ACC112 (cell line): ENCODE data around the gene COL11A2.

ENCODE experiments used
- H2AFZ ChIP-seq: fragments of 200-600 bp; sonication (generic); one replicate; pipeline ENCODE4 v1.6.0; 2017; ENCODE audit warnings: antibody characterized with exemption, low read length; ENCODE audit not compliant: unreplicated experiment
- H3K27ac ChIP-seq: fragments of 200-600 bp; sonication (generic); 2 replicates; pipeline ENCODE4 v1.5.1; 2014; ENCODE audit warnings: low read depth, mild to moderate bottlenecking, antibody characterized with exemption, low read length, moderate library complexity
- H3K27me3 ChIP-seq: fragments of 200-600 bp; sonication (generic); 2 replicates; pipeline ENCODE4 v1.6.1; 2014; ENCODE audit warnings: mild to moderate bottlenecking, antibody characterized with exemption, low read length, moderate library complexity, mixed read lengths; ENCODE audit not compliant: insufficient read depth
- H3K36me3 ChIP-seq: fragments of 200-600 bp; sonication (generic); 2 replicates; pipeline ENCODE4 v1.6.1; 2016; ENCODE audit warnings: mild to moderate bottlenecking, antibody characterized with exemption, low read length, moderate library complexity, mixed read lengths; ENCODE audit not compliant: insufficient read depth
- H3K4me1 ChIP-seq: fragments of 200-600 bp; sonication (generic); one replicate; pipeline ENCODE4 v1.6.1; 2016; ENCODE audit warnings: low read length, mixed read lengths; ENCODE audit not compliant: insufficient read depth, unreplicated experiment, control insufficient read depth
- H3K4me3 ChIP-seq: fragments of 200-600 bp; sonication (generic); 2 replicates; pipeline ENCODE4 v1.5.1; 2014; ENCODE audit warnings: mild to moderate bottlenecking, low read depth, low read length
- H3K79me2 ChIP-seq: fragments of 200-600 bp; sonication (generic); one replicate; pipeline ENCODE4 v1.6.0; 2016; ENCODE audit warnings: low read length; ENCODE audit not compliant: control insufficient read depth, unreplicated experiment, insufficient read depth

Gene COL11A2

DNA sequence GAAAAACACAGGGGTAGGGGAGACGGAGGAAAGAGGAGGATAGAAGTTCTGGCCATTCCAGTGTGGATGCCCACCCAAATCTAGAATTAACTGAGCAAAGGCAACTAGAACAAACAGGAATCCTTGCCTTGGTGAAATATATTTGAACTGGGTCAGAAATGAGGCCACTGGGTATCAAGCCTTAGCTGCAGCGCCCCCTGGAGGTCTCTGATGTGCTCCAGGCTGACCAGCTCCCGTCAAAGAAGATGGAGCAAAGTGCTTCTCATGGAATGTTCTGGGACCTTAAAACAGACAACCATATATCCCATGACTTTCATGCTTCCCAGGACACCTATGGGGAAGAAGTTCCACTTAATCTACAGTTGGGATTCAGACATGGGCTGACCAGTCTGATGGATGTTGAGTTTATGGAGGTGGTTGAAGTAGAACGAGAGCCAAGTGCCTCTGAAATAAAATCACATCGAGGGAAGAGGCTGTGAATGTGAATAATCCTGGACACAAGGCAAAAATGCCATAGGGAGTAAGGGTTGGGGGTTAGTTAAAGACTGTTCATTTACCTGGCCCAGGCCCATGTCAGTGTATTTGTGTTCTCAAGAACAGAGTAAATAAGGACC is 66.1 kb downstream of the COL11A2 start:
- no peaks in the 10 kb centered on the region for H3K79me2 ChIP-seq
- H2AFZ ChIP-seq: no peak overlapping the region
- H3K4me1 ChIP-seq: peaks cover 7% of the 10 kb centered on the region
- no peak overlapping the region for H3K27ac ChIP-seq
- peaks cover 15% of the 10 kb centered on the region for H3K27me3 ChIP-seq
- no peaks in the 10 kb centered on the region for H3K36me3 ChIP-seq
- H3K4me3 ChIP-seq: no peak overlapping the region

DNA sequence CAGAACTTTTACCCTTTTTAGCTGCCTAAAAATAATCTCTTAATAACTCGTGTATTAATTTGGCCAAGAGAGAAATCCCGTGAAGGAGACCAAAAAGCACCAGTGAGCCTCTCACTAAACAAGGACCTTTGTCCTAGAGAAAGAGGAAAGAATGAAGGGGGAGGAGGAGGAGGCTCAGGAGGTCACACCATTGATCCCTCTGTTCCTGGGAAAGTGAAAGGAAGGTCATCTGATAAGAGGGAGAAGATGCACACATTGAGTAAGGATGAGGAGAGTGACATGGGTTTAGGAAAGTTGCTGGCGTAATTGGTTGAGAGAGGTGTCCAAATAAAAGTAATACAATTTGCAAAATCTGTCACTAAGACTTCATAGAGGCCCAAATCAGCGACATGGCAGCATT is 67.3 kb downstream of the COL11A2 start:
- peaks cover 27% of the 10 kb centered on the region for H3K27me3 ChIP-seq
- no peaks in the 10 kb centered on the region for H3K79me2 ChIP-seq
- peaks cover 4% of the 10 kb centered on the region for H3K4me1 ChIP-seq
- H3K4me3 ChIP-seq: no peak overlapping the region
- H3K27ac ChIP-seq: no peak overlapping the region
- H2AFZ ChIP-seq: no peak overlapping the region
- H3K36me3 ChIP-seq: no peaks in the 10 kb centered on the region

DNA sequence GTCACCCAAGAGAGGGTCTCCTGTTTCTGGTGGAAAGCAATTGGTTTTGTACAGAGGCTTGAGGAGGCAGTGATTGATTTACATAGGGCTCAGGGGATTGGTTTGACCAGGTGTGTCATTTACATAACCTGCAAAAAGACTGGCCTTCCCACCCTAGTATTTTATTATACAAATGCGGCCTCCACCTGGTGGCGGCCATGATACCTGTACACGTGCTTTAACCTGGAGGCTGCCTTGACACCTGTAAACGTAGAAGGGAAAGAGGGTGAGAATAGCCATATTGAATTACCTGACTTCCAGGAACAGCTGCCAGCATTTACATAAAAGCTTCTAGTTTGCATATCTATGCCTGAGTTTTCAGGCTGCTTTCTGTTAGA is 67.8 kb downstream of the COL11A2 start:
- peaks cover 31% of the 10 kb centered on the region for H3K27me3 ChIP-seq

DNA sequence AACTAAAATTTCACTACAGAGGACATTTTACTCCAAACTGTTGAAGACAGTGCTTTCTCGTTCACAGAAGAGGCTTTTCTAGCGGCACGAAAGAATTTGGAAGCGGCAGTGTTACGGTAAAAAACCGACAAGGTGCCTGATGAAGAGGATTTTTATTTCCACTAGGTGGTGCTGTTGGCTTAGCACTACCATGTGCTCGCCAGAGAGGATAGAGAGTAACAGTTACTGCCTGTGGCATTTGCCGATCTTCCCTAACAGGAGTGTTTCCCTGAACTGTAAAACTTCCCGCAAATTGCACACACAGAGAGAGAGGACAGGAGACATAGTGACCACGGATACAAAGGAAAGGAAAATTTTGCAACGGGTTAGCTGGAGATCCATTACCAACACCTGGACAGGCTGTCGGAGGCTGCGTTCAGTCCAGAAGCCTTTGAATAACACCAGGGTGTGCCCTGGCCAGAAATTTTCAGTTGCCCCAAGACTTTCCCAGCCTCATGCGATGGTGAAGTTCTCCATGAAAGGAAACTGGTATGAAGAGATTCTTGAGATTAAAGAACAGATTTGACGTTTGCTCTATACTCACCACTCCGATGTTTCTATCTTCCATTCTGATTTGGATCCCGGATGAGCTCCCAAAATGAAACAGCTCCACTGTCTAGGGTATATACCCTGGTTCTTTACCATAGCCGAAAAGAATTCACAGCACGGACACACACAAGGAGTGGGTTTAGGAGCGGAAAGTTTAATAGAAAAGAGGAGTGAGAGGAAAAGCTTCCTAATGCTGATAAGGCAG is 68.3 kb downstream of the COL11A2 start:
- Histone ChIP-seq H3K36me3 (no peaks in the 10 kb centered on the region), H3K27me3 (peaks cover 35% of the 10 kb centered on the region), H3K27ac (no peak overlapping the region), H3K4me1 (no peaks in the 10 kb centered on the region), H2AFZ (no peak overlapping the region), H3K4me3 (no peak overlapping the region), H3K79me2 (no peaks in the 10 kb centered on the region)

More for the DNA sequence above, 67.8 kb downstream of the COL11A2 start:
- Histone ChIP-seq H2AFZ (no peak overlapping the region), H3K79me2 (no peaks in the 10 kb centered on the region), H3K4me1 (peaks cover 4% of the 10 kb centered on the region), H3K4me3 (no peak overlapping the region), H3K27ac (no peak overlapping the region), H3K36me3 (no peaks in the 10 kb centered on the region)

DNA sequence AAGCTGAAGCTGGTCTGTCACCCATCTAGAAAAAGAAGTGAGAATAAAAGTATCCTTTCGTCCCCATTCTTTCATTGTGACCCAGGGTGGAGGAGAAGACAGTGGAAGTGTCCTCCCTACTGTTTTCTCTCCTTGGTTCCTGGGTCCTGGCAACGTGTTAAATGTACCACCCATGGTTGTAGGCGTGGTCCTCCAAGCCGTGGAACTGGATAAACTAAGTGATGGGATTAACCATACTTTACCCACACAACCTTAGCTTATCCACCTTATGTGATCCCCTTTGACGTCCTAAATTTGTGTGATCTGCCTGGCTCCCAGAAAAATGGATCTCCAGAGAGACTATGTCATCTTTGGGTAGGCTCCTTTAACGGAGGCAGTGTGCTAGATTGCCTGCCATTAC is 69.1 kb downstream of the COL11A2 start:
- Histone ChIP-seq H3K79me2 (no peaks in the 10 kb centered on the region), H3K4me3 (no peak overlapping the region), H3K36me3 (no peaks in the 10 kb centered on the region), H2AFZ (no peak overlapping the region), H3K4me1 (no peaks in the 10 kb centered on the region), H3K27ac (no peak overlapping the region), H3K27me3 (peaks cover 31% of the 10 kb centered on the region)

DNA sequence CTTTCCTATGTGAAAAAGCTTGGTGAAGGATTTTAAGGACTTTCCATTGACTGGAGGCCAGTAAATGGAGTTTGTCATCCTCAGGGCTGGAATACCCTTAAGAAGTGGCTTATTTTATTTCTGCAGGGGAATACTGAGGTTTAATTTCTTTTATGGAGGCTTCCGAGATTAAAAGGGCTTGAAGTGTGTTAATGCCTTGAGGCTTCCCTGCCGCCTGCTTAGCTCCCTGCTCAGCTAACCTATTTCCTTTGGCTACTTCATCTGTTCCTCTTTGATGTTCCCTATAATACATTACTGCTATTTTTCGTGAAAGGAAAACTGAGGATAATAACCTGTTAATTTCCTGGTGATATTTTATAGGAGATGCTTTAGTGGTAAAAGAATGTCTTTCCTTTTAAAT is 72.3 kb downstream of the COL11A2 start:
- H3K27me3 ChIP-seq: peaks cover 60% of the 10 kb centered on the region
- no peaks in the 10 kb centered on the region for H3K79me2 ChIP-seq
- H3K27ac ChIP-seq: no peak overlapping the region
- H3K36me3 ChIP-seq: no peaks in the 10 kb centered on the region
- no peaks in the 10 kb centered on the region for H3K4me1 ChIP-seq
- no peak overlapping the region for H3K4me3 ChIP-seq
- H2AFZ ChIP-seq: no peak overlapping the region

DNA sequence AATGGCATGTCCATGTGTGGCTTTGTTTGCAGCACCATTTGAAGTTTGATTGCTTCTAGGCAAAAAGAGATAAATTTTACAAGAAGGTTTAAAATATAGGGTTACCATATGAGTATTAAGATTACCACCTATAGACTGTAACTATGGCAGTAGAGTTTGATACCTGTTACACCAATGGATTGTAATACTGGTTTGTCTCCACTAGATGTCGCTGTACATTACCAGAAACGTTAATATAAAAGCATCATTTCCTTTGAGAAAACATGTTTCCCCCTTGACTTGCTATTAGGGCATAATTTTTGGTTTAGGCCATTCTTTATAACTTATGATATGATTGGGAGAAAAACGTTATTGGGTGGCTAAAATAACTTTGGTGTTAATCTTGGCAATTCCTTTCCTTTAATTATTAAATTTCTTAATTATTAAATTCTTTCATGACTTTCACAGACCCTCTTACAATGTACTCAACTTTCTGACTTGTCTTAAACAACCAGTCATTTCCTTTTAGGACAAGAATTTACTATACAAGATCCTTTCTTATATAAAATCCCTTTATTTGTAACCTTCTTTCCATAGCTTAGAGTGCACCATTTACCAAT is 73.6 kb downstream of the COL11A2 start:
- H3K36me3 ChIP-seq: no peaks in the 10 kb centered on the region
- H3K79me2 ChIP-seq: no peaks in the 10 kb centered on the region
- no peak overlapping the region for H3K27ac ChIP-seq
- H3K4me1 ChIP-seq: no peaks in the 10 kb centered on the region
- H2AFZ ChIP-seq: no peak overlapping the region
- H3K4me3 ChIP-seq: no peak overlapping the region
- H3K27me3 ChIP-seq: peaks cover 74% of the 10 kb centered on the region

DNA sequence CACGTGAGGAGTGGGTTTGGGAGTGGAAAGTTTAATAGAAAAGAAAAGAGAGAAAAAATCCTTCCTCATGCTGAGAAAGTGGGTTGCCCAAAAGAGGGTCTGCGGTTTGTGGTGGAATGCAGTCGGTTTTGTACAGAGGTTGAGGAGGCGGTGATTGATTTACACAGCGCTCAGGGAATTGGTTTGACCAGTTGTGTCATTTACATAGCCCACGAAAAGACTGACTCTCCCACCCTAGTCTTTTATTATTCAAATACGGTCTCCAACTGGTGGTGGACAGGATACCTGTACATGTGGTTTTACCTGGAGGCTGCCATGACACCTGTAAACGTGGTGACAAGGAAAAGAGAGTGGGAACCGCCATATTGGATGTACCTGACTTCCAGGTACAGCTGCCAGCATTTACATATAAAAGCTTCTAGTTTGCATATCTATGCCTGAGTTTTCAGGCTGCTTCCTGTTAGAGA is 74.4 kb downstream of the COL11A2 start:
- no peak overlapping the region for H2AFZ ChIP-seq
- no peaks in the 10 kb centered on the region for H3K79me2 ChIP-seq
- no peaks in the 10 kb centered on the region for H3K4me1 ChIP-seq
- no peaks in the 10 kb centered on the region for H3K36me3 ChIP-seq
- no peak overlapping the region for H3K27ac ChIP-seq
- no peak overlapping the region for H3K4me3 ChIP-seq
- H3K27me3 ChIP-seq: peaks cover 74% of the 10 kb centered on the region

DNA sequence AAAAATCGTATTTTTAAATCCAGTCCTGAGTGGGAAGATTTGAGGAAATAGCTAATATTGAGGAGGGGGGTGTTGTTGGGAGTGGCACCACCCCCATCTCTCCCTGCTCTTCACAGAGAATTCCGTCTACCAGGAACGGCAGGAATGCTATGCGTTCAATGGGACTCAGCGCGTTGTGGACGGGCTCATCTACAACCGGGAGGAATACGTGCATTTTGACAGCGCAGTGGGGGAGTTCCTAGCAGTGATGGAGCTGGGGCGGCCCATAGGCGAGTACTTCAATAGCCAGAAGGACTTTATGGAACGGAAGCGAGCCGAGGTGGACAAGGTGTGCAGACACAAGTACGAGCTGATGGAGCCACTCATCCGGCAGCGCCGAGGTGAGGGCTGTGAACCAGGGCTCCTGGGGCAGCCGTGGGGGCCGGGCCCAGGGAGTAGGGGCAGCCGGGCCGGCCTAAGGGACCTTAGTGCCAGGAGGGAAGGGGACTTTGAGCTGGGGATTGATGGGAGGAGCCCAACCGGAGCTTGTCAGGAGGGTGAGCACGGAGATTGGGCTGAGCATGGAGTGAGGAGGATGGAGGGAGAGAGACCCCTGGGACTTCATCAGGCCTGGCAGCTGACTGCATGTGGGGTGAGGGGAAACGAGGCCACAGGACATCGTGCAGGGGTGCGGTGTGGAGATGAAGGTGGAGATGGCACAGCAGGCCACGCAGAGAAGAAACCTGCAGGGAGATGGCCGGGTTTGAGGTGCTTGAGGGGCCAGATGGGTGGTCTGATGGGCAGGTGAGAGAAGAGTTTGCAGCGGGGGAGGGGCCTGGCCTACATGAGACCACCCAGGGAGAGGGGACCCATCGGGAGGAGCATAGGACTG is 75.2 kb downstream of the COL11A2 start:
- H3K27me3 ChIP-seq: peaks cover 80% of the 10 kb centered on the region
- no peaks in the 10 kb centered on the region for H3K4me1 ChIP-seq
- no peak overlapping the region for H3K27ac ChIP-seq
- H3K4me3 ChIP-seq: no peak overlapping the region
- no peaks in the 10 kb centered on the region for H3K36me3 ChIP-seq
- no peaks in the 10 kb centered on the region for H3K79me2 ChIP-seq
- H2AFZ ChIP-seq: peak overlapping the region; percentile 2

DNA sequence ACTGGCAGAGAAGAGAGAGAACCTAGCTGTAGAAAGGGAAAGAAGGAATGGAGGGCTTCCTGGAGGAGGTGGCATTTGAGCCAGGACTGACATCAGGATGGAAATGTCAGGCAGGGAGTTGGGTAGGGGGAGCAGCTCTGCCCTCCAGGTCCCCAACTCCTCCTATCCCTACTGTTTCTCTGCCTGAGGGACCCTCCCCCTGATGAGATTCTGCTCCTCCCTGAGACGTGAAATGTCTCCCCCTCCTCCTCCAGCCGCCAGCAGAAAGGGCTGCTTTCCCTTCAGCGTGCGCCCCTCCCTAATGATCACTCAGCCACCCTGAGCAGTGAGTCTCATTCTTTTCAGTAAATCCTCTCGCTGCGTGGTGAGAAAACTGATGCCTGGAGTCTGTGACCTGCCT is 75.8 kb downstream of the COL11A2 start:
- no peaks in the 10 kb centered on the region for H3K4me1 ChIP-seq
- H3K4me3 ChIP-seq: no peak overlapping the region
- H3K36me3 ChIP-seq: no peaks in the 10 kb centered on the region
- no peaks in the 10 kb centered on the region for H3K79me2 ChIP-seq
- H3K27me3 ChIP-seq: peaks cover 86% of the 10 kb centered on the region
- H3K27ac ChIP-seq: no peak overlapping the region
- H2AFZ ChIP-seq: peak overlapping the region; percentile 2
